Lower leg skin (tissue), 3 donors: Measurements from ENCODE around the gene NOS3.

Source experiments
- CTCF ChIP-seq, 3 donors: fragments of 450-650 bp; IDR thresholded peaks; one replicate each; pipeline ENCODE4 v1.5.1; 2016; ENCODE audit warnings: antibody characterized with exemption in 3 of 3, mild to moderate bottlenecking in 3 of 3, moderate library complexity in 2 of 3
- POLR2A ChIP-seq, 2 donors: fragments of 450-650 bp; IDR thresholded peaks; one replicate each; pipeline ENCODE4 v1.6.1; 2016 to 2017; ENCODE audit warnings: antibody characterized with exemption in 2 of 2, mild to moderate bottlenecking in 1 of 2, moderate library complexity in 1 of 2

- TF ChIP-seq CTCF (IDR thresholded peaks at IDR 0.05) (no peak), POLR2A (IDR thresholded peaks at IDR 0.05) (no peak)
Observed at GRCh38 chr7:151010037-151010306, 19.2 kb downstream of the NOS3 start.
